ENCODE data around the gene SGSM2. TPM values are rescaled to one million over a fixed set of nuclear protein-coding genes. Genes with fewer than 3 reads are reported as not detected.
A peak's percentile ranks its signal among the peaks of the same experiment; 100 is the strongest.

Gene SGSM2
- total RNA-seq, 1 donor from 2014 or later, result 28.2 TPM

- no peak for DNase-seq (ENCODE audit: low read depth)
- H3K4me3 ChIP-seq (ENCODE audit: low read depth, low read length), result no peak overlapping the region
- TF ChIP-seq CTCF (conservative IDR thresholded peaks at IDR 0.05; ENCODE audit: low read depth, low read length), result peak; percentile 29
Measured at GRCh38 chr17:2395258-2396181, 58.2 kb downstream of the SGSM2 start.

GRCh38 chr17:2396192-2396567 lies 58.9 kb downstream of the SGSM2 start:
- no peak for DNase-seq (ENCODE audit: low read depth)
- TF ChIP-seq CTCF (conservative IDR thresholded peaks at IDR 0.05; ENCODE audit: low read depth, low read length), result no peak
- H3K4me3 ChIP-seq (ENCODE audit: low read depth, low read length), result peak overlapping the region; percentile 45

GRCh38 chr17:2396568-2397246 lies 59.4 kb downstream of the SGSM2 start:
- H3K4me3 ChIP-seq (ENCODE audit: low read depth, low read length), result peak overlapping the region; percentile 45
- no peak for DNase-seq (ENCODE audit: low read depth)
- no peak for TF ChIP-seq CTCF (conservative IDR thresholded peaks at IDR 0.05; ENCODE audit: low read depth, low read length)

- no peak for TF ChIP-seq CTCF (conservative IDR thresholded peaks at IDR 0.05; ENCODE audit: low read depth, low read length)
- peak overlapping the region; percentile 86 for H3K4me3 ChIP-seq (ENCODE audit: low read depth, low read length)
- no peak for DNase-seq (ENCODE audit: low read depth)
Measured at GRCh38 chr17:2397247-2398171, 60.2 kb downstream of the SGSM2 start.

GRCh38 chr17:2398182-2398581 lies 60.9 kb downstream of the SGSM2 start:
- DNase-seq (ENCODE audit: low read depth), result no peak
- no peak for TF ChIP-seq CTCF (conservative IDR thresholded peaks at IDR 0.05; ENCODE audit: low read depth, low read length)
- H3K4me3 ChIP-seq (ENCODE audit: low read depth, low read length), result peak overlapping the region; percentile 86

GRCh38 chr17:2398655-2399571 lies 61.6 kb downstream of the SGSM2 start:
- H3K4me3 ChIP-seq (ENCODE audit: low read depth, low read length), result peak overlapping the region; percentile 86
- TF ChIP-seq CTCF (conservative IDR thresholded peaks at IDR 0.05; ENCODE audit: low read depth, low read length), result no peak
- DNase-seq (ENCODE audit: low read depth), result no peak
